Neuronal stem cell (in vitro differentiated cells): Measurements from ENCODE around the gene GKN2.
"Not testable (repeated sequence)": the region's sequence is repeated elsewhere in the genome, so short reads cannot be mapped to it uniquely, and the experiment has no call there.

Experiments used
- DNase-seq: peaks from one replicate; pipeline ENCODE4 v3.0.0-alpha.2; 2013; ENCODE audit warnings: low spot score
- H2AFZ ChIP-seq: one replicate; pipeline ENCODE4 v1.6.1; 2013; ENCODE audit warnings: mild to moderate bottlenecking, low read length, inconsistent platforms
- H2AK5ac ChIP-seq: 2 replicates; pipeline ENCODE4 v1.6.1; 2013; ENCODE audit warnings: low read depth, mild to moderate bottlenecking, inconsistent platforms, low read length, moderate library complexity, mixed read lengths
- H2BK120ac ChIP-seq: 2 replicates; pipeline ENCODE4 v1.6.1; 2013; ENCODE audit warnings: low read depth, mild to moderate bottlenecking, inconsistent platforms, low read length, moderate library complexity, mixed read lengths
- H2BK12ac ChIP-seq: one replicate; pipeline ENCODE4 v1.6.1; 2013; ENCODE audit warnings: low read length, inconsistent platforms
- H2BK15ac ChIP-seq: 2 replicates; pipeline ENCODE4 v1.6.1; 2013; ENCODE audit warnings: mild to moderate bottlenecking, low read length, inconsistent platforms, mixed read lengths
- H2BK5ac ChIP-seq: one replicate; pipeline ENCODE4 v1.6.1; 2013; ENCODE audit warnings: inconsistent platforms, mild to moderate bottlenecking, low read length, moderate library complexity
- H3K14ac ChIP-seq: one replicate; pipeline ENCODE4 v1.6.1; 2013; ENCODE audit warnings: low read length, inconsistent platforms
- H3K18ac ChIP-seq: 2 replicates; pipeline ENCODE4 v1.6.1; 2013; ENCODE audit warnings: low read length, inconsistent platforms
- H3K23ac ChIP-seq: 2 replicates; pipeline ENCODE4 v1.6.1; 2013; ENCODE audit warnings: low read depth, mild to moderate bottlenecking, mixed read lengths, low read length, inconsistent platforms; ENCODE audit not compliant: poor library complexity
- H3K27ac ChIP-seq: replicated peaks from 3 replicates; pipeline ENCODE4 v1.5.1; 2013; ENCODE audit warnings: low read length, inconsistent platforms
- H3K27me3 ChIP-seq, 3 experiments: 2 replicates each; pipeline ENCODE4 v1.6.1; 2013; ENCODE audit warnings: low read length in 3 of 3, mild to moderate bottlenecking in 2 of 3, inconsistent platforms in 1 of 3, low read depth in 1 of 3, mixed read lengths in 1 of 3, moderate library complexity in 1 of 3; ENCODE audit not compliant: control insufficient read depth in 3 of 3, insufficient read depth in 3 of 3
- H3K36me3 ChIP-seq, 2 donors: replicated peaks in 1 of 2; 2 replicates each; pipeline ENCODE4 v1.6.1; 2013; ENCODE audit warnings: low read length in 2 of 2; ENCODE audit not compliant: control insufficient read depth in 2 of 2, insufficient read depth in 2 of 2
- H3K4ac ChIP-seq: 2 replicates; pipeline ENCODE4 v1.6.1; 2013; ENCODE audit warnings: inconsistent platforms, mild to moderate bottlenecking, low read length, moderate library complexity
- H3K4me1 ChIP-seq, 2 donors: 1 replicate in 1 of 2; 2 replicates in 1 of 2; pipeline ENCODE4 v1.6.1; 2013; ENCODE audit warnings: low read length in 2 of 2, low read depth in 1 of 2; ENCODE audit not compliant: control insufficient read depth in 2 of 2, insufficient read depth in 1 of 2
- H3K4me2 ChIP-seq: one replicate; pipeline ENCODE4 v1.6.1; 2013; ENCODE audit warnings: mild to moderate bottlenecking, low read length, inconsistent platforms; ENCODE audit not compliant: insufficient read depth, poor library complexity, severe bottlenecking
- H3K4me3 ChIP-seq, 2 donors: 2 replicates each; pipeline ENCODE4 v1.5.1; 2013; ENCODE audit warnings: low read length in 2 of 2, mild to moderate bottlenecking in 2 of 2, inconsistent platforms in 1 of 2, moderate library complexity in 1 of 2
- H3K79me1 ChIP-seq: one replicate; pipeline ENCODE4 v1.6.1; 2013; ENCODE audit warnings: low read depth, mild to moderate bottlenecking, inconsistent platforms, low read length, moderate library complexity
- H3K9ac ChIP-seq: one replicate; pipeline ENCODE4 v1.6.1; 2013; ENCODE audit warnings: mild to moderate bottlenecking, low read depth, low read length, inconsistent platforms; ENCODE audit not compliant: poor library complexity
- H3K9me3 ChIP-seq, 2 donors: replicated peaks in 1 of 2; 2 replicates each; pipeline versions ENCODE3 to v1.6.1; 2013; ENCODE audit warnings: low read length in 2 of 2, mild to moderate bottlenecking in 2 of 2, inconsistent platforms in 1 of 2, low read depth in 1 of 2, mixed read lengths in 1 of 2, moderate library complexity in 1 of 2; ENCODE audit not compliant: control insufficient read depth in 2 of 2, insufficient read depth in 1 of 2
- H4K8ac ChIP-seq: one replicate; pipeline ENCODE4 v1.6.1; 2013; ENCODE audit warnings: low read depth, mild to moderate bottlenecking, inconsistent platforms, low read length, moderate library complexity
- H4K91ac ChIP-seq: one replicate; pipeline ENCODE4 v1.6.1; 2013; ENCODE audit warnings: low read length, low read depth, mild to moderate bottlenecking, inconsistent platforms; ENCODE audit not compliant: poor library complexity
- WGBS, 2 donors: extraction: QIAGEN DNeasy Blood & Tissue Kit; methylation state at CpG; one replicate each; pipeline ENCODE4 v1.1.7; 2013; ENCODE audit warnings: missing lambda C conversion rate in 2 of 2, mixed read lengths in 1 of 2; ENCODE audit not compliant: insufficient read length in 2 of 2, insufficient replicate concordance in 1 of 2; ENCODE audit errors: extremely low coverage in 2 of 2; 5-methylcytosine and 5-hydroxymethylcytosine counted together

The GKN2 gene

DNA sequence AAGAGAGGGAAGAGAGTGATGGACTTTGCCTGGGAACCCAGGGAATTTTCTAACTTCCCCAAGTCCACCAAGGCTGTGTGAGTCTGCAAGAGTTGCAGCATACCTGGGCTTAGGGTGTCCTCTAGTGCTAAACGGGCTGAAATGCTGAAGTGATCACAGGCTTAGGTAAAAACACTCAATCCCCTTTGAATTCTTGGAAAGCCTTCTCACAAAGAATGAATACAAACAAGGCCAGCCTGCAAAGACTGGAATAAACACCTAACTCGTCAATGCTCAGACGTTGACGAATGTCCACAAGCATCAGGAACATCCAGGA lies 51.5 kb downstream of the GKN2 start:
- Histone ChIP-seq H2AFZ (no peak overlapping the region), H3K27ac (no peak overlapping the region), H3K14ac (no peak overlapping the region), H2AK5ac (no peak overlapping the region), H4K91ac (no peak overlapping the region), H2BK120ac (no peak overlapping the region), H3K4me2 (no peak overlapping the region), H3K23ac (no peak overlapping the region), H3K36me3 (no peaks in the 10 kb centered on the region), H3K79me1 (no peaks in the 10 kb centered on the region), H3K4ac (no peak overlapping the region), H3K18ac (no peak overlapping the region), H3K9ac (no peak overlapping the region), H2BK15ac (no peak overlapping the region), H4K8ac (no peak overlapping the region), H3K9me3 (peaks cover 0 to 6% of the 10 kb centered on the region in 2 donors), H3K4me3 (no peak overlapping the region), H3K27me3 (no peaks in the 10 kb centered on the region), H3K4me1 (no peaks in the 10 kb centered on the region), H2BK12ac (no peak overlapping the region), H2BK5ac (no peak overlapping the region)
- WGBS, 2 donors, result no CpG with 5 or more reads among the region's 4 CpGs
- no peak for DNase-seq

- Histone ChIP-seq H3K4me3 (no peak overlapping the region), H3K14ac (no peak overlapping the region), H3K27me3 (no peaks in the 10 kb centered on the region), H2BK5ac (no peak overlapping the region), H4K8ac (no peak overlapping the region), H3K4ac (no peak overlapping the region), H3K27ac (no peak overlapping the region), H3K23ac (no peak overlapping the region), H2BK120ac (no peak overlapping the region), H2BK12ac (no peak overlapping the region), H3K9ac (no peak overlapping the region), H3K79me1 (no peaks in the 10 kb centered on the region), H2AFZ (no peak overlapping the region), H3K18ac (no peak overlapping the region), H3K36me3 (no peaks in the 10 kb centered on the region), H4K91ac (no peak overlapping the region), H3K9me3 (peaks cover 0 to 6% of the 10 kb centered on the region in 2 donors), H3K4me2 (no peak overlapping the region), H2AK5ac (no peak overlapping the region), H3K4me1 (no peaks in the 10 kb centered on the region), H2BK15ac (no peak overlapping the region)
- no CpG with 5 or more reads among the region's 5 CpGs for WGBS, 2 donors
- no peak for DNase-seq
Observed at GRCh38 chr2:68900496-68901198, 52.0 kb downstream of the GKN2 start.

DNA sequence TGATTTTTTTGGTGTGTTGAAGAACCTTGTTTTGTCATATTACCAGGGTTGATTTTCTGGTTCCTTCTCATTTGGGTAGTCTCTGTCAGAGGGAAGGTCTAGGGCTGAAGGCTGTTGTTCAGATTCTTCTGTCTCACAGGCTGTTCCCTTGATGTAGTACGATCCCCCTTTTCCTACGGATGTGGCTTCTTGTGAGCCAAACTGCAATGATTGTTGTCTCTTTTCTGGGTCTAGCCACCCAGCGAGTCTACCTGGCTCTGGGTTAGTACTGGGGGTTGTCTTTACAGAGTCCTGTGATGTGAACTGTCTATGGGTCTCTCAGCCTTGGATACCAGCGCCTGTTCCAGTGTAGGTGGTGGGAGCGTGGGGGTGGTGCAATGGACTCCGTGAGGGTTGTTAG lies 56.7 kb downstream of the GKN2 start:
- H3K27ac ChIP-seq, H3K4me1 ChIP-seq, H3K79me1 ChIP-seq, H3K4me3 ChIP-seq, H3K9me3 ChIP-seq, DNase-seq, H2BK15ac ChIP-seq, H4K8ac ChIP-seq, H3K23ac ChIP-seq, H2AK5ac ChIP-seq, H3K18ac ChIP-seq, H3K4ac ChIP-seq, H3K4me2 ChIP-seq, H4K91ac ChIP-seq, H2BK120ac ChIP-seq, H3K36me3 ChIP-seq, H3K14ac ChIP-seq, H3K27me3 ChIP-seq, H2BK5ac ChIP-seq, H2AFZ ChIP-seq, H2BK12ac ChIP-seq, H3K9ac ChIP-seq: not testable (repeated sequence)
- no CpG with 5 or more reads among the region's 6 CpGs for WGBS, 2 donors
